GM21717 (cell line): ENCODE data around the gene ULK2.

Source experiments
- ATAC-seq: cut with Tn5 transposase; IDR thresholded peaks from one replicate; pipeline ENCODE4 v1.9.1; 2021; ENCODE audit warnings: mild to moderate bottlenecking, moderate library complexity; ENCODE audit not compliant: unreplicated experiment

ULK2 gene

DNA sequence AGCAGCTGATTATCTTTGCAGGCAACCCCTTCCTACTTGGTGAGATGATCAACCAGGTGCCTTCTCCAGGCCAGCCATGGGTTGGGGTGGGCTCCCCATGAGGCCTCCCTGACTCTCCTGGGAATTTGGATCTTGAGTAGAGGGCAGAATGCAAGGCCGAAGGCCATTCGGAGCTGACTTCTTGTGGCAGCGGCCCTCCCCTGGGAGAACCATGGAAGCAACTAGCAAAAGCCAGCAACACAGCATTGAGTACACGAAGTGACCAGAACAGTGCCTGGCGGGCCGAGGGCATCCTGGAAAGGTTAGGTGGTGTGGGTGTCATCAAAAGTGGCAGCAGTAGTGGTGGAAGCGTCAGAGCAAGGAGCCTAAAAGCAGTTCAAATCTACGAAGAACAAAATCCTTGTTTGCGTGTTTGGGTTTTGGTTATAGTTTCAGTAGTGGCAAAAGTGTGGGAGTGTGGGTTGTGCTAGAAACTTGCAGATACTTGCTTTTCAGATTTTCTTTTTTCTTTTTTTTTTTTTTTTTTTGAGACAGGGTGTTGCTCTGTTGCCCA, 117.6 kb downstream of the ULK2 start:
- no peak for ATAC-seq

DNA sequence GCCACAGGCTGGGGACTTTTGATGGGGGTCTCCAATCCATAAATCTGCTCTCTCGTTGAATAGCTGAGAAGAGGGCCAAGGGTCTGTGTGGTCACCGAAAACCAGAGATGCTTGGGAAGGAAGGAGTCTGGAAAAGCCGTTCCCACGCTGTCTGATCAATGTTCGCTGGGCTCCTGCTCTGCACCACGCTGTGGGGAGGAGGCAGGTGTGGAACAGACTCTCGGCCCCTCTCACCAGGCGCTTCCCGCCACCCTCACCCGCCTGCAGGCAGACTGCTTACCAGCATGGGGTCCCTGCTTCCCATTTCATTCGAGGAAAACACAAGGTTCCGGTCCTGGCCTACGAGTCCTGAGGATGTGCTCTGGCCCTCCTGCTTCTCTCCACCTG, 118.9 kb downstream of the ULK2 start:
- no peak for ATAC-seq

DNA sequence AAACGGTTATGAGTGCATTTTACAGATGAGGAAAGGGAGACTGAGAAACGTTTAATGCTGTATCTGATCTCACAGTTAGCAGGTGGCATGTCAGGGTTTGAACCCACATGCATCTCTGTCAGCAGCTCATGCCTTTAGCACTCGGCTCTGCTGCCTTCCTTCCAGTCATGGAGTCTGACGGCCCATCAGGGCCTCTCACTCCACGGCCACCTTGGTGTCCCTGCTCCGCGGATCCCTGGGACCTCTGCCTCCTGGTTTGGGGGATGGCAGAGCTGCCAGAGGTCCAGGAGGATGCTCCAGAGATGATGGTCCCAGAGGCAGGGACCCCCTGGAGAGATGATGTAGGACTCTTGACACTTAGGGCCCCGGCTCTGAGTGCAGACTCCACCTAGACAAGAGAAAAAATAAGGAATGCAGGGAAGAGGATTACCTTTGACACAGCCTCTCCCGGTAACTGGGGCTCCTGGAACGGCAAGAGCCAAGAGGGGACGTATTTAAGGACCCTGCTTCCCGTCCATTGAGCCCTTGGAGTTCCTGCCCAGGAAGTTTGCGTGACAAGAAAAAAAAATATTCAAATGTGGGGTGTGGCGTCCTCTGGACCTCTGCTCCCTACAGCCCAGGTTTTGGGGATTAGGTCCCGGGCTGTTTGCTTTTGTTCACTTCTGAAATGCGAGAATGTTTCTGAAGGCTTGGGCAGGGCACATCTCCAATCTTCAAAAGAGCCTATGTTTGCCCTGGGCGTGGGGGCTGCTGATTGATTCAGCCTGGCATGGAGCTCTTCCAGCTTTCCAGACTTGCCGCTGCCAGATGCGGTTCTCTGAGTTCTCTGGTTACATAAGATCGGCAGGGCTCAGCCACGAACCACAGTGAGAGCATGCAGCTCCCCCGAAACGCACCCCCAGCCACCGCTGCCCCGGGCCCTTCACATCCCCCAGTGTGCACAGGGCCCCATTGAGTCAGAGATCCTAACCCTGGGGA, 119.6 kb downstream of the ULK2 start, which contains the start of gene ALDH3A1:
Gene ALDH3A1 (minus strand): TSS at position 470 of the 978 bp plus-strand sequence. CDS start 3,169 bp downstream, outside the sequence.
- ATAC-seq: no peak

GRCh38 chr17:19747159-19747719, 120.5 kb downstream of the ULK2 start:
- ATAC-seq: no peak

DNA sequence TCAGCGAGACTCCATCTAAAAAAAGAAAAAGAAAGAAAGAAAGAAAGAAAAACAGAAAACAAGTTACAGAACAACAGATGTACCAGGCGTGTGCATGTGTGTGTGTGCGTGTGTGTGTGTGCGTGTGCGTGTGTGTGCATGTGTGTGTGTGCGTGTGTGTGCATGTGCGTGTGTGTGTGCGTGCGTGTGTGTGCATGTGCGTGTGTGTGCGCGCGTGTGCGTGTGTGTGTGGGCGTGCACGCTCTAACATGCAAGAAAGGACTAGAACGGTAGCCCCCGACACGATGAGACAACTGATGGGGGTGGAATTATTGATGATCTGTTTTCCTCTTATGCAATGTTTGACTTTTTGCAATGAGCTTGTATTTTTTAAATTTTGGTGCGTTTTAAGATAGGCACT, 121.2 kb downstream of the ULK2 start:
- ATAC-seq: no peak

DNA sequence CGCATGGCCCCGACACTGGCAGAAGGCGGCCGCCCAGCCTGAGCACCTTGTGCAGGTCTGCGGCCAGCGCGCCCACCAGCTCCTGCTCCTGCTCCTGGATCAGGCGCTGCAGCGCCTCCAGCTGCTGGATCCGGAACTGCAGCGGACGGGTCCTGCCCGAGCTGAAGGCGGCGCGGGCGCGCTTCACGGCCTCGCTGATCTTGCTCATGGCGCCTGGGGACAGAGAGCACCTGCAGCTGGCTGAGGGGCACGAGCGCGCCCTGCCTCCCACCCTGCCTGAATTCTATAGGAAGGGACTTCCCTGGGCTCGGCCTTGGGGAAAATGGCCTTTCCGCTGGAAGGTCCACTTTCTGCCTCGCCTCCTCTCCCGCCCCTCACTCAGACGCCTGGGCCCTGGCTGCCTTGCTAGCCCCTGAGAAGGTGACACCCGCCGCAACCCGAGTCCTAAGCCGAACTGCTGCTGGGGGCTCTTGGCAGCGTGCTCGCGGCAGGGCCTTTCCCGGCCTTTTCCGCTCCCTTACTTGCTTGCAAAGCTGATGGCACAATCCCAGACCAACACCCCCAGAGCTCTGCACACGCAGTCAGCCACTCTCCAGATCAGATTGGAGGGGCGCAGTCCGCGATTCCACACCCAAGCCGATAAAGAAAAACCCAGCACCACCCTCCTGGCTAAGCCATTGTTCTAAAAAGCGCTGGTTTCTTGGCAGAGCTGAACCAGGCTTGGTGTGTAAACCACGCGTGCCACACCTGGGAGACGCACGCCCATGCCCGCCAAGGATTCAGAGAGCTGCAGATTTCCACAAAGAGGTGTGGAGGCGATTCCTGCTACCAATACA, 122.6 kb downstream of the ULK2 start:
- ATAC-seq: no peak

GRCh38 chr17:19744492-19744891, 123.2 kb downstream of the ULK2 start:
- no peak for ATAC-seq

DNA sequence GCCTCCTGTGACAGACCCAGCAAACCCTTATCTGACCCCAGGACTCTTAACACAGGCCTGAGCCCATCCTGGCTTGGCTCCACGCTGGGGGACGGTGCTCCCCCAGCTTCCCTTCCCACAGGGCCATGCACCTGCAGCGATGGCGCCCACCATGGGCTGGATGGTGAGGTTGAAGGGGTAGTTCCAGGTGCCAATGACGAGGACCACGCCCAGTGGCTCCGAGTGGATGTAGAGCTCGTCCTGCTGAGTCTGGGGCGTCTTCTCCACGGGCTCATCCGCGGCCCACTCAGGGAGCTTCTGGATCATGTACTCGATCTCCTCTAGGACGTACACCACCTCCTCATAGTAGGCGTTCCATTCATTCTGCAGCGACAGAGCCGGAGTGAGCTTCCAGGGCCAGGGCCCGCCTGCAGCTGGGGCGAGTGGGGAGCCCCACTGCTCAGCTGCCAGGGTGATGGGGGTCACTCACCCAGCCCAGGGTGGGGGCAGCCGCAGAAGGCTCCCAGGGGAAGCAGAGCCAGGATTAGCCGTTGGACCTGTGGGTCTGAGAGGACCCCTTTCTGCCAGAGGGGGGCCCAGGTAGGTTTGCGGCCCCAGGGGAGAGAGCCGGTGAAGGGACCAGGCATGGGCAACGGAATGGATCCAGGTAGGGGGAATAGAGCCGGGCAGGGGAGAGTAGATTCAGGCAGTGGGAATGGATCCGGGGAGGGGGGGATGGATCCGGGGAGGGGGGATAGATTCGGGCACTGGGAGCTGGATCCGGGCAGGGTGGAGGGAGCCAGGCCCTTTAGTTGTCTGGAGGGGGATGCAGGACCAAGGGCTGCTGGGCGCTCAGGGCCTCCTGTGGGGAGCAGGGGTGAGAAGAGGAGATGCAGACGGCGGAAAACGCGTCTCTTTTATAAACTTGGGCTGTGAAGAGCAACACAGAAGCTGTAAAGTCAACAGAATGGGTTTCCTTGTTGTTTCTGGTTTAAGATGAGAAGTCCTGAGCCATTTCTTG, 124.3 kb downstream of the ULK2 start:
- no peak for ATAC-seq

DNA sequence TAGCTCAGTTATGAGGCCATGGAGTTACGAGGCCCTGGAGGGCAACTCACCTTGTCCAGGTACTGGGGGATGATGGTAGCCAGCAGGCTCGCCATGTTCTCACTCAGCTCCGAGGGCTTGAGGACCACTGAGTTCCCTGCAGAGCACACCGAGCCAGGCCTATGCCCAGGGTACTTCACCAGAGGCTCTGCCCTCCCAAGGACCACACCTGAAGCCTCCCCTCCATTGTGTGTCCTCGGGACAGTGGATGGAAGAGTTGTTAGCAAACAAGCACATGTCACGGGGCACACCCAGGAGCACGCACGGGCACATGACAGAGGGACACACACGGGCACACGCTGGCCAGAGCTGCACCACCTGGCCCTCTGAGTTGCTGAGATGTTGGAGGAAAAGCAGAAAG, 125.2 kb downstream of the ULK2 start:
- ATAC-seq: no peak

DNA sequence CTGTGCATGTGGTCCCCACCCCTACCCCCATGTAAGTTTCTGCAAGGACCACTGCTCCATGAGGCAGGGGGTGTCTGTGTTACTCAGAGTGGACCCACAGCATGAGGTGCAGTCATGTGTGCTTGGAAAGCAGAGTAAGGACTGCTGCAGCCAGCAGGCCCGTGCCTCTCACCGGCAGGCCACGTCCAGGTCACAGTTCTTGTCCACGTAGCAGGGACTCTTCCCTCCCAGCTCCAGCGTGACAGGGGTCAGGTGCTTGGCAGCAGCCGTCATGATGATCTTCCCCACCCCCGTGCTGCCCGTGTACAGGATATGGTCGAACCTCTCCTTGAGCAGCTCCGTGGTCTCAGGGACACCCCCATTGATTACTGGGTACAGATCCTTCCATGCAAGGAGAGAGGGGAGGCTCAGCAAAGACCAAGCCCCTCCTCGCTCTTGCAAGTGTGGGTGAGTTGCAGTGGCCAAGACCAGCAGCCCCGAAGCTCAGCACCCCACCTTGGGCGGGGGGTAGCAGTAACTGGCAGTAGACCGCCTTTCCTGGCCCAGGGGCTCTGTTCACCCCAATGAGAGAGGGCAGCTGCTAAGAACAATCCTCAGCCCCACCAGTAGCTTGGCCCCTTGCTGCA, 125.8 kb downstream of the ULK2 start:
- no peak for ATAC-seq

DNA sequence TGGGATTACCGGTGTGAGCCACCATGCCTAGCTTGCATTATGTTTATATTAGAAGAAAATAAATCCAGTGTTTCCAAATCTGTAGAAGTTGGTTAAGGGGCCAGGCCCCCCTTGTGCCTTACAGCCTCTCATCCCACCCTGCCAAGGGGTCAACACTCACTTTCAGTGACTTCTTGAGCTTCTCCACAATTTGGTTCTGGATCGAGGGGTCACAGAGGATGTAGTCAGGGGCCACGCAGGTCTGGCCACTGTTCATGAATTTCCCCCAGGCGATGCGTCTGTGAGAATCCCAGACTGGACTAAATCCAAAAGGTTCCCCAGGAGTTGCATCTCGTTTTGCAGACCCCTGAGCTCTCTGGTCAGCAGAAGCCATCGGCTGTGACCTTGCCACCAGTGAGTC, 126.8 kb downstream of the ULK2 start:
- no peak for ATAC-seq

DNA sequence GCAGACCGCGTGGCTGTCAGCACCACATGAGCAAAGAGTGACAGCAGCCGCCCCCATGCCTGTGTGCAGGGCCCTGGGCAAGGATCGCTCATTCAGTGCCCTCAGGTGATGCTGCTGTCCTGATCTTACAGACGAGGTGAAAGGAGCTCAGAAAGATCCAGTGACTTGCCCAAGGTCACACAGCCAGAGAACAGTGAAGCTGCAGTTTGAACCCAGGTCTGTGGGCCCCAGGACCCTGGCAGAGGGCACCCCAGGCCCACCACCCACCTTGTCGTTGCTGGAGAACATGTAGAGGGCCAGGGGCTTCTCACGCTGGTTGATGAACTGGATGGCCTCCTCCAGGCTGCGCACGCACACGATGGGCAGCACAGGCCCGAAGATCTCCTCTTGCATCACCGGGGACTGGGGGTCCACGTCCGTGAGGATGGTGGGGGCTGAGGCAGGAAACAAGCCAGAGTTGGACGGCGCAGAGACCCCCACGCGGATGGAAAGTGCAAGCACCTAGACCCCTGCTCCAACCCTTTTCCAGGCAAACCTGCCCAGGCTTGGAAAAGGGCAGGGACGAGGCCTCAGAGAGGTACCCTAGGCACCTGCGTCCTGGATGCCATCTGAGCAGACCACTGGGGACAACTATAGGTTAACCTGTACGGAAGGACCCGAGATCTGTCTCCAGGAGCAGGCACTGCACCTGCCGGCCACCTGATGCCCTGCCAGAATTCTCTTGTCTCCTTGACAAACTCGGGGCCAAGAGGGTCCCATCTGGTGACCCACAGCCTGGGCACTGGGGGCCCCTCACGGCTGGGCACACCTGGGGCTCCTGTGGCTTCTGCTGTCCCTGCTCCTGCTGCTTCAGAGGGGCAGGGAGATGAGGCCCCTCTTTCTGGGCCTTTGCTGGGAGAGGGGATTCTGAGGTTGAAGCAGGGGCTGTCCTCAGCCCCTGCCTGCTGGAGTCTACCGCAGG, 128.2 kb downstream of the ULK2 start:
- no peak for ATAC-seq

GRCh38 chr17:19738757-19739156, 129.0 kb downstream of the ULK2 start:
- ATAC-seq: no peak

- no peak for ATAC-seq
These were observed 129.7 kb downstream of the ULK2 start for GRCh38 chr17:19738073-19738449.

GRCh38 chr17:19737305-19738072, 130.2 kb downstream of the ULK2 start:
- no peak for ATAC-seq

- no peak for ATAC-seq
These were observed 131.7 kb downstream of the ULK2 start for GRCh38 chr17:19736071-19736470.

- ATAC-seq: no peak
These were observed 133.7 kb downstream of the ULK2 start for GRCh38 chr17:19733953-19734526.
